H1 (cell line): Measurements from ENCODE around the gene OR2H1. TPM values are rescaled to one million over a fixed set of nuclear protein-coding genes. Genes with fewer than 3 reads are reported as not detected.

Experiments used
- CTCF ChIA-PET: fragments of 300-600 bp; sonication (Branson Sonifier 250); formaldehyde crosslinking; loops from one replicate; lab custom pipeline; 2021; ENCODE audit not compliant: partially characterized antibody; lab: Charles Lee
- POLR2A ChIA-PET: fragments of 300-600 bp; sonication (Branson Sonifier 250); formaldehyde crosslinking; loops from one replicate; lab custom pipeline; 2021; ENCODE audit warnings: inconsistent platforms; ENCODE audit not compliant: partially characterized antibody; lab: Charles Lee
- DNase-seq, 2 experiments: peaks; one replicate each; pipeline versions ENCODE4 v3.0.0 to v3.0.0-alpha.2; 2010 to 2022; ENCODE audit warnings: low spot score in 2 of 2, low read depth in 1 of 2, mixed read lengths in 1 of 2
- FAIRE-seq: peaks from 2 replicates; lab custom pipeline; 2011; peaks lifted over from hg19 to GRCh38; lab: Jason Lieb, UNC
- H2AFZ ChIP-seq: 2 replicates; pipeline ENCODE4 v1.8.1; 2012; ENCODE audit warnings: low read length, inconsistent platforms
- H2AK5ac ChIP-seq: 2 replicates; pipeline ENCODE4 v1.6.1; 2013; ENCODE audit warnings: low read depth, low read length
- H2BK120ac ChIP-seq: replicated peaks from 2 replicates; pipeline ENCODE3; 2013; ENCODE audit warnings: low read depth, low read length, inconsistent platforms
- H2BK12ac ChIP-seq: 2 replicates; pipeline ENCODE4 v1.6.1; 2013; ENCODE audit warnings: low read depth, low read length
- H2BK15ac ChIP-seq: 2 replicates; pipeline ENCODE4 v1.6.1; 2013; ENCODE audit warnings: low read length
- H2BK20ac ChIP-seq: 2 replicates; pipeline ENCODE4 v1.6.1; 2013; ENCODE audit warnings: low read length
- H2BK5ac ChIP-seq: 2 replicates; pipeline ENCODE4 v1.6.1; 2013; ENCODE audit warnings: low read depth, low read length
- H3K14ac ChIP-seq: 2 replicates; pipeline ENCODE4 v1.6.1; 2013; ENCODE audit warnings: inconsistent platforms; ENCODE audit not compliant: insufficient read length
- H3K18ac ChIP-seq: 2 replicates; pipeline ENCODE4 v1.6.1; 2013; ENCODE audit warnings: low read length; ENCODE audit errors: extremely low read depth
- H3K23ac ChIP-seq: 2 replicates; pipeline ENCODE4 v1.6.1; 2013; ENCODE audit warnings: inconsistent platforms; ENCODE audit not compliant: insufficient read length
- H3K23me2 ChIP-seq: 2 replicates; pipeline ENCODE4 v1.6.1; 2013; ENCODE audit warnings: low read depth, low read length
- H3K27ac ChIP-seq: 2 replicates; pipeline ENCODE4 v1.6.1; 2011; ENCODE audit warnings: low read depth, low read length, inconsistent platforms
- H3K27me3 ChIP-seq, 4 experiments: replicated peaks in 1 of 4; 1 replicate in 1 of 4; 2 replicates in 3 of 4; pipeline versions ENCODE4 v1.6.1 to v1.8.1; 2011 to 2013; ENCODE audit warnings: low read length in 3 of 4, mild to moderate bottlenecking in 3 of 4, inconsistent platforms in 2 of 4, mixed read lengths in 2 of 4, moderate library complexity in 1 of 4; ENCODE audit not compliant: control insufficient read depth in 3 of 4, insufficient read depth in 3 of 4; ENCODE audit errors: extremely low read depth in 1 of 4
- H3K36me3 ChIP-seq, 4 experiments: 2 replicates each; pipeline versions ENCODE4 v1.6.1 to v1.8.1; 2011 to 2013; ENCODE audit warnings: mild to moderate bottlenecking in 4 of 4, low read length in 3 of 4, moderate library complexity in 2 of 4, control low read depth in 1 of 4, inconsistent platforms in 1 of 4; ENCODE audit not compliant: insufficient read depth in 4 of 4, control insufficient read depth in 2 of 4
- H3K4ac ChIP-seq: replicated peaks from 2 replicates; pipeline ENCODE3; 2013; ENCODE audit warnings: low read length, low read depth, mixed read lengths, inconsistent platforms; ENCODE audit not compliant: insufficient read length
- H3K4me1 ChIP-seq, 4 experiments: replicated peaks in 1 of 4; 1 replicate in 1 of 4; 2 replicates in 3 of 4; pipeline versions ENCODE4 v1.6.1 to v1.8.1; 2011 to 2013; ENCODE audit warnings: low read length in 3 of 4, inconsistent platforms in 2 of 4, mixed read lengths in 1 of 4; ENCODE audit not compliant: insufficient read depth in 4 of 4, control insufficient read depth in 3 of 4
- H3K4me2 ChIP-seq, 2 experiments: 2 replicates each; pipeline versions ENCODE4 v1.6.1 to v1.8.1; 2011 to 2013; ENCODE audit warnings: low read depth in 2 of 2, low read length in 2 of 2, control low read depth in 1 of 2, inconsistent platforms in 1 of 2, mild to moderate bottlenecking in 1 of 2; ENCODE audit not compliant: insufficient read depth in 1 of 2
- H3K4me3 ChIP-seq, 4 experiments: fragments of 200-600, 300-600 bp in 1 of 4; sonication (generic), shearing (Covaris generic), sonication (Bioruptor Twin) in 1 of 4; 2 replicates each; pipeline versions ENCODE4 v1.5.1 to v1.8.1; 2011 to 2016; ENCODE audit warnings: low read length in 4 of 4, low read depth in 3 of 4, control low read depth in 2 of 4, inconsistent platforms in 2 of 4, mild to moderate bottlenecking in 2 of 4, mixed read lengths in 1 of 4, moderate library complexity in 1 of 4; ENCODE audit not compliant: insufficient read depth in 2 of 4; ENCODE audit errors: extremely low read depth in 1 of 4
- H3K56ac ChIP-seq: replicated peaks from 2 replicates; pipeline ENCODE3; 2013; ENCODE audit warnings: low read depth, mild to moderate bottlenecking, mixed read lengths, low read length, inconsistent platforms; ENCODE audit not compliant: insufficient read length
- H3K79me1 ChIP-seq: 2 replicates; pipeline ENCODE4 v1.6.1; 2013; ENCODE audit warnings: low read depth, low read length, control low read depth
- H3K79me2 ChIP-seq, 2 experiments: 2 replicates each; pipeline versions ENCODE4 v1.6.1 to v1.8.1; 2012 to 2013; ENCODE audit warnings: low read length in 2 of 2, mild to moderate bottlenecking in 2 of 2, inconsistent platforms in 1 of 2; ENCODE audit not compliant: insufficient read depth in 2 of 2, control insufficient read depth in 1 of 2
- H3K9ac ChIP-seq, 4 experiments: replicated peaks in 1 of 4; 1 replicate in 1 of 4; 2 replicates in 3 of 4; pipeline versions ENCODE4 v1.6.1 to v1.8.1; 2011 to 2013; ENCODE audit warnings: low read depth in 3 of 4, low read length in 3 of 4, control low read depth in 2 of 4, mild to moderate bottlenecking in 2 of 4, moderate library complexity in 2 of 4, inconsistent platforms in 1 of 4; ENCODE audit errors: extremely low read depth in 1 of 4
- H3K9me3 ChIP-seq, 2 experiments: 2 replicates each; pipeline versions ENCODE4 v1.6.1 to v1.8.1; 2012 to 2013; ENCODE audit warnings: mild to moderate bottlenecking in 2 of 2, moderate library complexity in 2 of 2, control low read depth in 1 of 2, inconsistent platforms in 1 of 2, low read depth in 1 of 2, low read length in 1 of 2, mixed read lengths in 1 of 2; ENCODE audit not compliant: insufficient read depth in 2 of 2
- H4K20me1 ChIP-seq, 2 experiments: replicated peaks in 1 of 2; 2 replicates each; pipeline versions ENCODE3 to v1.8.1; 2011 to 2013; ENCODE audit warnings: inconsistent platforms in 2 of 2, low read length in 2 of 2, mild to moderate bottlenecking in 1 of 2; ENCODE audit not compliant: insufficient read depth in 2 of 2, control insufficient read depth in 1 of 2
- H4K5ac ChIP-seq: 2 replicates; pipeline ENCODE4 v1.6.1; 2013; ENCODE audit warnings: low read length, low read depth, mixed read lengths, inconsistent platforms; ENCODE audit not compliant: insufficient read length
- H4K8ac ChIP-seq: 2 replicates; pipeline ENCODE4 v1.8.0; 2013; ENCODE audit warnings: mild to moderate bottlenecking, moderate library complexity, low read length, inconsistent platforms; ENCODE audit not compliant: insufficient read depth; ENCODE audit errors: extremely low read depth
- H4K91ac ChIP-seq: replicated peaks from 2 replicates; pipeline ENCODE3; 2013; ENCODE audit warnings: low read length, mixed read lengths, inconsistent platforms; ENCODE audit not compliant: insufficient read length
- CHD2 ChIP-seq: IDR thresholded peaks from 2 replicates; pipeline ENCODE4 v1.6.1; 2012; ENCODE audit warnings: low read length, improper control_type of control experiment
- E2F6 ChIP-seq: IDR thresholded peaks from 2 replicates; pipeline ENCODE4 v1.6.1; 2012; ENCODE audit warnings: inconsistent platforms
- KDM4A ChIP-seq: IDR thresholded peaks from one replicate; pipeline ENCODE4 v1.7.1; 2012; ENCODE audit warnings: low read depth, mild to moderate bottlenecking, moderate library complexity, low read length, inconsistent platforms; ENCODE audit not compliant: severe bottlenecking
- POLR2A ChIP-seq, 2 experiments: IDR thresholded peaks; 1 replicate in 1 of 2; 2 replicates in 1 of 2; pipeline ENCODE4 v1.6.1; 2011; ENCODE audit warnings: low read depth in 2 of 2, low read length in 2 of 2, mild to moderate bottlenecking in 2 of 2; ENCODE audit errors: control extremely low read depth in 1 of 2
- SAP30 ChIP-seq: fragments of 300-600 bp; sonication (generic); IDR thresholded peaks from 2 replicates; pipeline ENCODE4 v1.7.1; 2012; ENCODE audit warnings: low read length, moderate library complexity, mild to moderate bottlenecking, inconsistent platforms; ENCODE audit not compliant: insufficient read depth, insufficient replicate concordance
- SIRT6 ChIP-seq: IDR thresholded peaks from one replicate; pipeline ENCODE4 v1.7.1; 2012; ENCODE audit warnings: low read length, inconsistent platforms
- SP1 ChIP-seq: IDR thresholded peaks from 2 replicates; pipeline ENCODE4 v1.6.1; 2011; ENCODE audit warnings: low read depth, low read length
- SUZ12 ChIP-seq: fragments of 200-600 bp; sonication (generic); IDR thresholded peaks from 2 replicates; pipeline ENCODE4 v1.6.1; 2012; ENCODE audit warnings: mild to moderate bottlenecking, inconsistent platforms, low read length, moderate library complexity, mixed read lengths
- WGBS, 2 experiments: shearing (Covaris generic) in 1 of 2; methylation state at CpG; one replicate each; pipeline versions ENCODE4 v1.1.6 to v1.1.7; 2013 to 2015; ENCODE audit warnings: low lambda C conversion rate in 2 of 2, mixed read lengths in 2 of 2, inconsistent platforms in 1 of 2, low coverage in 1 of 2, missing lambda C conversion rate in 1 of 2; ENCODE audit not compliant: insufficient replicate concordance in 2 of 2, insufficient coverage in 1 of 2, insufficient read length in 1 of 2; ENCODE audit errors: extremely low coverage in 1 of 2, missing lambda C conversion rate in 1 of 2; 5-methylcytosine and 5-hydroxymethylcytosine counted together
- polyA plus RNA-seq, 7 experiments: library from polyadenylated mRNA; depleted of rRNA in 3 of 7; stranded (reverse) in 5 of 7; unstranded in 2 of 7; fragments of >200 nt in 5 of 7; fragments of 200-250 nt in 2 of 7; gene quantifications; 1 replicate in 5 of 7; 2 replicates in 1 of 7; 4 replicates in 1 of 7; pipeline versions ENCODE4 v1.2.1 to v1.2.3, GENCODE V29; 2011 to 2013; ENCODE audit warnings: missing spikeins in 2 of 7, mixed read lengths in 2 of 7
- total RNA-seq: library from RNA; stranded (reverse); fragmentation: NEBNext Ultra II Directional; extraction: Animal tissue kit (Norgen Biotek cat#: 25700); gene quantifications from 2 replicates; pipeline ENCODE4 v1.2.1, GENCODE V29; 2021

OR2H1 gene
- total and polyA plus RNA-seq, 2 of the 8 experiments (the other 6 are each of a cell fraction or from before 2014, with no cell fraction given): not detected

- WGBS, 2 experiments: 86% methylated on average over 8 of the region's 8 CpGs; no CpG with 5 or more reads in 1 of the 2 experiments
- no peaks in the 10 kb centered on the region for H3K23me2 ChIP-seq
- FAIRE-seq: no peak
- no peak overlapping the region for H4K91ac ChIP-seq
- H2BK5ac ChIP-seq: no peak overlapping the region
- no peak overlapping the region for H3K4me2 ChIP-seq
- CTCF ChIA-PET: interaction anchor here (1.1 to 1.4 kb wide), 3 partner anchors 17 to 103 kb away, joined by 3 read pairs; no protein-coding TSS in a partner anchor
- no peak overlapping the region for H2AK5ac ChIP-seq
- no peak overlapping the region for H2BK20ac ChIP-seq
- no peak overlapping the region for H2AFZ ChIP-seq
- no peaks in the 10 kb centered on the region for H3K36me3 ChIP-seq
- no peak overlapping the region for H3K14ac ChIP-seq
- no peaks in the 10 kb centered on the region for H4K20me1 ChIP-seq
- TF ChIP-seq KDM4A (no peak), SP1 (no peak), E2F6 (no peak), SIRT6 (no peak), POLR2A (IDR thresholded peaks at IDR 0.05; ENCODE audit: control extremely low read depth in 1 of 2, low read depth in 2 of 2, low read length in 2 of 2) (no peak), SAP30 (no peak), CHD2 (no peak), SUZ12 (no peak)
- no peak overlapping the region for H2BK120ac ChIP-seq
- POLR2A ChIA-PET: interaction anchor here (1.2 kb wide), 1 partner anchor 91 kb away, joined by 3 read pairs; no protein-coding TSS in a partner anchor
- no peak overlapping the region for H3K4me3 ChIP-seq
- H2BK15ac ChIP-seq: no peak overlapping the region
- H3K4ac ChIP-seq: no peak overlapping the region
- H2BK12ac ChIP-seq: no peak overlapping the region
- no peak overlapping the region for H3K23ac ChIP-seq
- H4K8ac ChIP-seq: no peak overlapping the region
- no peaks in the 10 kb centered on the region; a peak in 1 of 7 replicates for H3K4me1 ChIP-seq
- H3K9me3 ChIP-seq: no peaks in the 10 kb centered on the region
- no peak for DNase-seq
- no peaks in the 10 kb centered on the region for H3K79me1 ChIP-seq
- no peak overlapping the region for H3K56ac ChIP-seq
- H3K27ac ChIP-seq: no peak overlapping the region
- no peak overlapping the region for H3K18ac ChIP-seq
- H4K5ac ChIP-seq: no peak overlapping the region
- H3K79me2 ChIP-seq: no peaks in the 10 kb centered on the region
- no peak overlapping the region for H3K9ac ChIP-seq
- no peaks in the 10 kb centered on the region for H3K27me3 ChIP-seq
Measured at GRCh38 chr6:29500594-29500993, 43.6 kb downstream of the OR2H1 start.
